Stimulated activated CD4-positive, alpha-beta T cell treated with anti-CD3 and anti-CD28 coated beads, Interleukin-2, amount 100 ng/mL, for 4 hours (primary cell): Measurements from ENCODE around the gene OTOGL.
"Not testable (repeated sequence)": the region's sequence is repeated elsewhere in the genome, so short reads cannot be mapped to it uniquely, and the experiment has no call there.

ENCODE experiments used
- DNase-seq: peaks from one replicate; pipeline ENCODE4 v3.0.0-alpha.2; 2020; ENCODE audit warnings: low read depth

OTOGL gene

GRCh38 chr12:80226576-80226975, 127.2 kb downstream of the OTOGL start:
- no peak for DNase-seq

DNA sequence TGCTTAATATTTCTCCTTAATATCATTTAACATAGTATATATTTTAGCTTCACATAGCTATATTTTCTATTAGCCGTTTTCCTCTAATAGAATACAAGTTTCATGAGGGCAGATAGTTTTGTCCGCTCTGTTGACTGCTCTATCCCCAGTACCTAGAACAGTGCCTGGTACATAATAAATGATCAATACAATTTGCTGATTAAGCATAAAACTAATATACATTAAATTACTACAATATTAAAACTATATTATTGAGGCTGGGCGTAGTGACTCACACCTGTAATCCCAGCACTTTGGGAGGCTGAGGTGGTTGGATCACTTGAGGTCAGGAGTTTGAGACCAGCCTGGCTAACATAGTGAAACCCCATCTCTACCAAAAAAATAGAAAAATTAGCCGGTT, 128.6 kb downstream of the OTOGL start:
- DNase-seq: not testable (repeated sequence)

GRCh38 chr12:80230068-80230467, 130.7 kb downstream of the OTOGL start:
- DNase-seq: no peak

- DNase-seq: no peak
Measured at GRCh38 chr12:80232837-80233236, 133.5 kb downstream of the OTOGL start.

GRCh38 chr12:80233926-80234325, 134.6 kb downstream of the OTOGL start:
- DNase-seq: no peak

DNA sequence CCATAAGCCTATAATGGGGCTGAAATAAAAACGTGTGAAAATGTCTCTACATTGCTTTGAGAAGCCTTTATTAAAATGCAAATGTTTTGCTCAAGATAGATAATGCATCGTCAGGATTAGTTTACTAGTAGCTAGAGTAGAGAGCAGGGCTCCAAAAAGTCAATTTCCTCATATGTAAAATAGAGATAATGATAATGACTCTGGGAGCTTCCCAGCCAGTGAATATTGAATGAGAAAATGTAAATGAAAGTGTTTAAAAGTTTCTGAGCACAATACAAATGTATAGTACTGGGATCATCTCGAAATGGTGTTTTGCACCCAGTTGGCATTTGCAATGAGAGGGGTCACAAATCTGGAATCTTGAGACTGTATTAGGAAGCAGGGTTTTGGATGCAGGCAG, 135.3 kb downstream of the OTOGL start:
- DNase-seq: no peak

DNA sequence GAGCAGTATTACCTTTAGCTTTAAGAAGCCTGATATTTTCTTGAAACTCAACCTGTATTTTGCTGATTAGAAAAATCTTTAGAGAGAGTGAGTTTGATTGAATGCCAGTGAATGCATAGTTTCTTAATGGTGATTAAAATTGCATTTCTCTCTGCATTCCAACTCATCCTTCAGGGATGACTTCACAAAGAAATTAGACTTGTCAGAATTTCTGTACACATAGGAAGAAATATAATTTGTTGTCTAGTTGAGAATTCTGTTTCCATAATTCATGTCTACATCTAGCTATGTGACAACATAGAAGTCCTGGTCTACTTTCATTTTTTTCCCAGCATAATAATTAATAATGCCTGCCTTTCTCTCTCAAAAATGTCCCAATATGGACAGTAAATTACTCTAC, 136.6 kb downstream of the OTOGL start:
- DNase-seq: no peak

- no peak for DNase-seq
Measured at GRCh38 chr12:80239867-80240266, 140.5 kb downstream of the OTOGL start.

- no peak for DNase-seq
Measured at GRCh38 chr12:80241576-80242273, 142.4 kb downstream of the OTOGL start.

DNA sequence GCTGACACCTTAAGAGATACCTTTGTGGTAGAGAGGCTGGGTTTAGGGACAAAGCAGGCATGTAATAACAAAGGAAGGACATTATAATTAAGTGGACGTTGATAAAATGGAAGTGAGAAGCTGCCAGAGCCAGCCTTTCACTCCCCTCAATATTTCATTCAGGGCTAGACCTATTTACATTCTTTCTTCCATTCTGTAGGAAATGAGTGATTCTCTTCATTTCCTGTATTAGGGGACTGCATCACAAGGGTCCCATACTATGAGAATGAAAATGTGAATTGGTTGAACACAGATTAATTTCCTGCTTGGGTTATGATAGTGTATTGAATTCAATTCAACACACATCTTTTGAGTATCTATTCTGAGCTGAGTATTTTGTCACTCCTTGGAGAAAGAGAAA, 143.0 kb downstream of the OTOGL start:
- DNase-seq: no peak

GRCh38 chr12:80249581-80249980, 150.2 kb downstream of the OTOGL start:
- DNase-seq: not testable (repeated sequence)

GRCh38 chr12:80257920-80258319, 158.6 kb downstream of the OTOGL start:
- no peak for DNase-seq

GRCh38 chr12:80260269-80260668, 160.9 kb downstream of the OTOGL start:
- DNase-seq: no peak

- no peak for DNase-seq
Measured at GRCh38 chr12:80261403-80261802, 162.1 kb downstream of the OTOGL start.

DNA sequence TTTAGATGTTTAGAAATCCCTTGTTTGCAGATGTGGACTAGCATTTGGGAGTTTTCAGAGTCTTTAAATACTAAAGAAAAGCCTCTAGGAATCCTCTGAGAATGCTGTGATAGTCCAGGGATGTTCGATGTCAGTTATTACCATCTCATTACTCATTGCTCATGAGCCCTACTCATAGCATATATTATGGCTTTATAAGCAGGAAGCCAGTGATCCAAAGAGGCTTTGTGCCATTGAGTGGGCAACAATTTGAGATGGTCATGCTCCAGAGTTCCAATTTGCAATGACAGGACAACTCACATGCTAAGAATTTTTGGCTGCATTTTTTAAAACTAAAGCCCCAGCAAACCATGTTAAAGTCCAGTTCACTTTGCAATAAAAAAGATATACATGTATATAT, 163.0 kb downstream of the OTOGL start:
- no peak for DNase-seq

- no peak for DNase-seq
Measured at GRCh38 chr12:80262771-80263170, 163.4 kb downstream of the OTOGL start.

DNA sequence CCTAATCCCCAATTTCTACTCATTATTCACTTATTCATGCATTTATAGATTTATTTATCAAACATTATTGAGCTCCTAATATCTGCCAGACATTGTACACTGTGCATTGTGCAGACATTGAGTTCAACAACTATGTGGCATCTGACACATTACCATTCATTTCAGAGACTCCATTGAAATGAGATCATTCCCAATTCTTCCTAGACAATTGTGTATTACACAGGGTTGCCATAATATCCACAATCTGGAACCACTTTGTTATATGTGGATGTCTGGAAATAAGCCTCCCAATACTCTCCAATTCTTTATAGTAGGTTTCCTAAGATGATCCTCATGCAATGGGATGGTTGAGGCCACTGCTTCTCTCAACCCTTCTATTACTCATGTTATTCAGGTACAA, 165.0 kb downstream of the OTOGL start:
- no peak for DNase-seq

- no peak for DNase-seq
Measured at GRCh38 chr12:80264891-80265290, 165.6 kb downstream of the OTOGL start.

GRCh38 chr12:80268924-80269749, 169.8 kb downstream of the OTOGL start:
- DNase-seq: no peak

DNA sequence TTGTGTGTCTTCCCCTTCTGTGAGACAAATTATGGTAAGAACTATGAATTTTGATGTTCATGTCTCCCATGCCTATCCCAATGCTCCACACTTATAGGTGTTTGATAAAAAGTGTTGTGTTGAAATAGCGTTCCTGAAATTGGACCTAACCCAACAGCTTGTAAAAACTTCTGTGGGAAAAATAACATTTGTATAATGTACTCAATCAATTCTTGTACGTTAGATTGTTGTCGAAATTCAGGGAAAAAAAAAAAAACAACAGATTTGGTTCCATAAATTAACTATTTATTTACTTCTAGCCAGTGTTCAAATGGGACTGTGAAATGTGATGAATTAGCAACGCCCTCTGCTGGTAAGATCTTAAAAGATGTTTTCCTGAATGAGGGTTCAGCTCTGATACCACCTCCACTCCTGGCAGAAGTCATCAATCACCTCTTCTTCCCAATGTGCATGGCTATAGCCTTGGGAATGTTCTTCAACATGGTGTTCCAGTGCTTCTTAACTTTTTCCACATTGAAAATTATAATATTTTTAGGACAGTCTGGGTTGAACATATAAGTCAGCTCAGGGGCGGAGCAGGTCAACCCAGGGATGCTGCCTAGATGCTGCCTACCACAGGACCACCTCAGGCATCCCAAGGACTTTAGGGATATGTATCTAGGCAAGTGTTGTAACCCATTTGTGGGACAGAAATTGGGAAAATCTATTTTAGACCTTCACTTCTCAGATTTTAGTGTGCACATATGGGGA, 170.6 kb downstream of the OTOGL start:
- no peak for DNase-seq

GRCh38 chr12:80271780-80272179, 172.4 kb downstream of the OTOGL start:
- DNase-seq: no peak

DNA sequence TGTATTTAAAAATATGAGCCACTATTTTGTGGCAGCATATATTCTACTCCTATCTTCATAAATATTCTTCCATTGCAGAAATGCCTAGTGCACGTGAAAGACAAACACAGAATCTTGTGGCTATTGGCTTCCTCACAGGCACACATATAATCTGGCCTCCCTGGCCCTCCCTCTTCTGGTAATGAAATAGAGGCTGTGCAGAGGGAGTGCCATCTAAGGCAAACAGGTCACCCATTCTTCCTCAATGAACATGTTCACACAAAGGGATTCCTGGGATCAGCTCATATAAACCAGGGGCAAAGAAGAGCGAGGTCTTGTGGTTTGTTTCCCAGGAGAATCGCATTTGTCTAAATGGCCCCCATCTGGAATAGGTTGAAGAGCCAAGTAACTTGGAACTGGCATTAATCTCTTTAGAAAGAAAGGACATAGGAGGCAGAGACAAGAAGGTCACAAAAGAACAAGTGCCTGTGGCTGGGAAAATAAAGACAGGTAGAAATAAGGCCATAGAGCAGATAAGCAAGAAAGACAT, 173.1 kb downstream of the OTOGL start:
- DNase-seq: no peak

GRCh38 chr12:80273144-80273543, 173.8 kb downstream of the OTOGL start:
- no peak for DNase-seq
